Neuron (in vitro differentiated cells): Measurements from ENCODE around the gene RNPS1.
"Not testable (repeated sequence)": the region's sequence is repeated elsewhere in the genome, so short reads cannot be mapped to it uniquely, and the experiment has no call there.

Source experiments
- H2AFZ ChIP-seq: one replicate; pipeline ENCODE4 v1.6.1; 2013; ENCODE audit warnings: low read depth, mild to moderate bottlenecking, inconsistent platforms, low read length, moderate library complexity
- H3K27me3 ChIP-seq: one replicate; pipeline ENCODE4 v1.6.1; 2013; ENCODE audit warnings: low read length; ENCODE audit not compliant: insufficient read depth
- H3K36me3 ChIP-seq: one replicate; pipeline ENCODE4 v1.6.1; 2013; ENCODE audit warnings: low read length; ENCODE audit not compliant: insufficient read depth
- H3K4me1 ChIP-seq: one replicate; pipeline ENCODE4 v1.6.1; 2013; ENCODE audit warnings: low read length; ENCODE audit not compliant: insufficient read depth
- H3K4me3 ChIP-seq: 2 replicates; pipeline ENCODE4 v1.5.1; 2013; ENCODE audit warnings: mild to moderate bottlenecking, low read length, moderate library complexity
- H3K9me3 ChIP-seq: one replicate; pipeline ENCODE4 v1.6.1; 2013; ENCODE audit warnings: low read length

The RNPS1 gene

GRCh38 chr16:2258530-2258929, 9.4 kb downstream of the RNPS1 start:
- H3K9me3 ChIP-seq, H3K4me3 ChIP-seq, H2AFZ ChIP-seq, H3K4me1 ChIP-seq, H3K27me3 ChIP-seq: not testable (repeated sequence)
- peaks cover 87% of the 10 kb centered on the region for H3K36me3 ChIP-seq

GRCh38 chr16:2257726-2258125, 10.2 kb downstream of the RNPS1 start:
- peaks cover 87% of the 10 kb centered on the region for H3K36me3 ChIP-seq

GRCh38 chr16:2256531-2257140, 11.3 kb downstream of the RNPS1 start:
- Histone ChIP-seq H3K36me3 (peaks cover 77% of the 10 kb centered on the region), H2AFZ (no peak overlapping the region)

More at GRCh38 chr16:2257726-2258125, 10.2 kb downstream of the RNPS1 start:
- Histone ChIP-seq H2AFZ (no peak overlapping the region), H3K27me3 (no peaks in the 10 kb centered on the region), H3K9me3 (no peaks in the 10 kb centered on the region), H3K4me1 (peaks cover 2% of the 10 kb centered on the region), H3K4me3 (no peak overlapping the region)

GRCh38 chr16:2253293-2253692, 14.6 kb downstream of the RNPS1 start:
- Histone ChIP-seq H3K36me3 (peaks cover 58% of the 10 kb centered on the region), H3K4me1 (peaks cover 17% of the 10 kb centered on the region), H3K4me3 (no peak overlapping the region), H2AFZ (no peak overlapping the region), H3K9me3 (no peaks in the 10 kb centered on the region), H3K27me3 (no peaks in the 10 kb centered on the region)

More at GRCh38 chr16:2256531-2257140, 11.3 kb downstream of the RNPS1 start:
- no peaks in the 10 kb centered on the region for H3K9me3 ChIP-seq
- no peak overlapping the region for H3K4me3 ChIP-seq
- H3K4me1 ChIP-seq, result peaks cover 10% of the 10 kb centered on the region
- H3K27me3 ChIP-seq, result no peaks in the 10 kb centered on the region

- peaks cover 17% of the 10 kb centered on the region for H3K4me1 ChIP-seq
- H3K27me3 ChIP-seq, result no peaks in the 10 kb centered on the region
- no peaks in the 10 kb centered on the region for H3K9me3 ChIP-seq
- H3K36me3 ChIP-seq, result peaks cover 54% of the 10 kb centered on the region
- H2AFZ ChIP-seq, result no peak overlapping the region
- H3K4me3 ChIP-seq, result no peak overlapping the region
These were observed 15.1 kb downstream of the RNPS1 start for GRCh38 chr16:2252806-2253148.

- H3K9me3 ChIP-seq, result no peaks in the 10 kb centered on the region
- H3K36me3 ChIP-seq, result peaks cover 45% of the 10 kb centered on the region
- no peaks in the 10 kb centered on the region for H3K27me3 ChIP-seq
- H3K4me3 ChIP-seq, result peak within 1 kb of the TSS; percentile 96
- peak within 1 kb of the TSS; percentile 22 for H2AFZ ChIP-seq
- H3K4me1 ChIP-seq, result peaks cover 17% of the 10 kb centered on the region
These were observed 16.4 kb downstream of the RNPS1 start, which contains the start of gene ECI1 for GRCh38 chr16:2251296-2252111. Gene ECI1, minus strand, starts transcription at chr16:2251587. Its CDS starts 21 bp downstream, at chr16:2251566.

GRCh38 chr16:2250652-2251295, 17.2 kb downstream of the RNPS1 start:
- peak overlapping the region; percentile 96 for H3K4me3 ChIP-seq

GRCh38 chr16:2246301-2246885, 21.5 kb downstream of the RNPS1 start:
- Histone ChIP-seq H3K4me3 (no peak overlapping the region), H3K27me3 (no peaks in the 10 kb centered on the region), H2AFZ (no peak overlapping the region), H3K4me1 (peaks cover 7% of the 10 kb centered on the region), H3K9me3 (no peaks in the 10 kb centered on the region), H3K36me3 (peaks cover 53% of the 10 kb centered on the region)

More at GRCh38 chr16:2250652-2251295, 17.2 kb downstream of the RNPS1 start:
- Histone ChIP-seq H2AFZ (peak overlapping the region; percentile 22), H3K27me3 (no peaks in the 10 kb centered on the region), H3K9me3 (no peaks in the 10 kb centered on the region), H3K4me1 (peaks cover 17% of the 10 kb centered on the region), H3K36me3 (peaks cover 45% of the 10 kb centered on the region)

GRCh38 chr16:2244926-2245795, 22.8 kb downstream of the RNPS1 start:
- H3K4me3 ChIP-seq, result no peak overlapping the region
- H3K36me3 ChIP-seq, result peaks cover 56% of the 10 kb centered on the region
- no peaks in the 10 kb centered on the region for H3K9me3 ChIP-seq
- H3K27me3 ChIP-seq, result no peaks in the 10 kb centered on the region
- H2AFZ ChIP-seq, result no peak overlapping the region
- H3K4me1 ChIP-seq, result peaks cover 3% of the 10 kb centered on the region

GRCh38 chr16:2244301-2244700, 23.6 kb downstream of the RNPS1 start:
- no peak overlapping the region for H3K4me3 ChIP-seq
- no peak overlapping the region for H2AFZ ChIP-seq
- H3K27me3 ChIP-seq, result no peaks in the 10 kb centered on the region
- H3K9me3 ChIP-seq, result no peaks in the 10 kb centered on the region
- no peaks in the 10 kb centered on the region for H3K4me1 ChIP-seq
- H3K36me3 ChIP-seq, result peaks cover 62% of the 10 kb centered on the region

GRCh38 chr16:2243781-2244180, 24.1 kb downstream of the RNPS1 start:
- Histone ChIP-seq H3K4me3 (no peak overlapping the region), H3K36me3 (peaks cover 63% of the 10 kb centered on the region), H3K4me1 (no peaks in the 10 kb centered on the region), H2AFZ (no peak overlapping the region), H3K27me3 (no peaks in the 10 kb centered on the region), H3K9me3 (no peaks in the 10 kb centered on the region)

- peaks cover 65% of the 10 kb centered on the region for H3K36me3 ChIP-seq
- H2AFZ ChIP-seq, result no peak overlapping the region
- no peak overlapping the region for H3K4me3 ChIP-seq
- no peaks in the 10 kb centered on the region for H3K27me3 ChIP-seq
- H3K4me1 ChIP-seq, result no peaks in the 10 kb centered on the region
- H3K9me3 ChIP-seq, result no peaks in the 10 kb centered on the region
These were observed 24.8 kb downstream of the RNPS1 start for GRCh38 chr16:2243031-2243528.
